ENCODE data around the gene NAA16. TPM values are rescaled to one million over a fixed set of nuclear protein-coding genes. Genes with fewer than 3 reads are reported as not detected.

Gene NAA16
- polyA plus RNA-seq, 1 of the 3 experiments (the other 2 are of a cell fraction): 4.4 TPM

- peaks cover 7 to 40% of the 10 kb centered on the region in 2 experiments for H3K36me3 ChIP-seq (replicated peaks in 1 of 2; ENCODE audit: control insufficient read depth in 1 of 2, insufficient read depth in 2 of 2, low read length in 1 of 2)
- ChIA-PET POLR2A (no interaction called here), CTCF (interaction anchor here (0.6 kb wide), 1 partner anchor 16 kb away, joined by 3 read pairs; no protein-coding TSS in a partner anchor)
- no peaks in the 10 kb centered on the region for H4K20me1 ChIP-seq (ENCODE audit: insufficient read depth)
- no peaks in the 10 kb centered on the region for H3K9me2 ChIP-seq
- TF ChIP-seq FOSL2 (IDR thresholded peaks at IDR 0.05; ENCODE audit: borderline replicate concordance, low read depth) (no peak), CHD2 (IDR thresholded peaks at IDR 0.05; ENCODE audit: low read length, partially characterized antibody) (no peak)
- no peak for DNase-seq
- no peaks in the 10 kb centered on the region for H3K27me3 ChIP-seq (ENCODE audit: insufficient read depth)
- no peaks in the 10 kb centered on the region for H3K4me1 ChIP-seq (ENCODE audit: control insufficient read depth in 1 of 2, insufficient read depth in 2 of 2, low read depth in 1 of 2, low read length in 1 of 2)
- H2AFZ ChIP-seq (ENCODE audit: low read depth): no peak overlapping the region
- no peaks in the 10 kb centered on the region for H3K9me3 ChIP-seq
- WGBS (ENCODE audit: low lambda C conversion rate): 93% methylated on average over 4 of the region's 4 CpGs
- no peaks in the 10 kb centered on the region for H3F3A ChIP-seq (replicated peaks; ENCODE audit: insufficient read depth)
- H3K4me2 ChIP-seq: no peak overlapping the region
- H3K79me2 ChIP-seq (ENCODE audit: insufficient read depth): peaks cover 29% of the 10 kb centered on the region; the same call in 1 of the 2 replicates
- no peak overlapping the region for H3K4me3 ChIP-seq (ENCODE audit: low read depth in 2 of 2, low read length in 1 of 2)
- H3K27ac ChIP-seq (ENCODE audit: low read depth in 2 of 2, low read length in 1 of 2): no peak overlapping the region
- H3K9ac ChIP-seq: no peak overlapping the region
Observed at GRCh38 chr13:41344358-41344757, 33.3 kb downstream of the NAA16 start.

DNA sequence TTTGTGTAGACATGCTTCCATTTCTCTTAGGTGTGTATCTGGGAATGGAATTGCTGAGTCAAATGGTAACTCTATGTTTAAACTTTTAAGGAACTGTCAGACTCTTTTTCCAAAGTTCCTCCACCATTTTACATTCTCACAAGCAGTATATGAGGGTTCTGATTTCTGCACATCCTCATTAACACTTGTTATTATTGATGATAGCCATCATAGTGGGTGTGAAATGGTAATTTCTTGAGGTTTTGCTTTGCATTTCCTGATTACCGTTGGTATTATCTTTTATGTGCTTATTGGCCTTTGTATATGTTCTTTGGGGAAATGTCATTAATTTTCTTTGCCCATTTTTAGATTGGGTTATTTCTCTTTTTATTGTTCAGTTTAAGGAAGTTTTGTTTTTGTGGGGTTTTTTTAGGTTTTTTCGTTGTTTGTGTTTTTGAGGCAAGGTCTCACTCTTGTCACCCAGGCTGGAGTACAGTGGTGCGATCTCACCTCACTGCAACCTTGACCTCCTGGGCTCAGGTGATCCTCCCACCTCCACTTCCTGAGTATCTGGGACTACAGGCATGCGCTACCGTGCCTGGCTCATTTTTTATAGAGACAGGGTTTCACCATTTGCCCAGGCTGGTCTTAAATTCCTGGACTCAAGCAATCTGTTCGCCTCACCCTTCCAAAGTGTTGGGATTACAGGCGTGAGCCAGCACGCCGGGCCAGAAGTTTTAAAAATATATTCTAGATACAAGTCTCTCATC is 34.3 kb downstream of the NAA16 start:
- H3K27ac ChIP-seq (ENCODE audit: low read depth in 2 of 2, low read length in 1 of 2): no peak overlapping the region
- H3K9me3 ChIP-seq: no peaks in the 10 kb centered on the region
- TF ChIP-seq MEF2A (IDR thresholded peaks at IDR 0.05; ENCODE audit: borderline replicate concordance, low read depth) (no peak), POLR2AphosphoS5 (IDR thresholded peaks at IDR 0.05; ENCODE audit: low read depth, low read length) (no peak), GATA2 (CRISPR knock-in tag; IDR thresholded peaks at IDR 0.05) (no peak), FOXM1 (IDR thresholded peaks at IDR 0.05; ENCODE audit: low read depth) (no peak), RFX5 (IDR thresholded peaks at IDR 0.05; ENCODE audit: low read length) (no peak), RXRA (IDR thresholded peaks at IDR 0.05; ENCODE audit: borderline replicate concordance, low read depth) (no peak), TCF12 (IDR thresholded peaks at IDR 0.05) (no peak), RAD21 (IDR thresholded peaks at IDR 0.05; ENCODE audit: low read length) (no peak), ZBTB33 (IDR thresholded peaks at IDR 0.05; ENCODE audit: borderline replicate concordance, low read depth) (no peak), MXI1 (IDR thresholded peaks at IDR 0.05; ENCODE audit: low read depth, low read length) (no peak), EP300 (IDR thresholded peaks at IDR 0.05; ENCODE audit: borderline replicate concordance in 1 of 2, low read depth in 1 of 2, low read length in 1 of 2) (no peak), NFIC (IDR thresholded peaks at IDR 0.05; ENCODE audit: borderline replicate concordance) (no peak), EZH2phosphoT487 (IDR thresholded peaks at IDR 0.05; ENCODE audit: borderline replicate concordance, low read depth) (no peak), JUND (IDR thresholded peaks at IDR 0.05) (no peak)
- TF ChIP-seq, protein P1, sequence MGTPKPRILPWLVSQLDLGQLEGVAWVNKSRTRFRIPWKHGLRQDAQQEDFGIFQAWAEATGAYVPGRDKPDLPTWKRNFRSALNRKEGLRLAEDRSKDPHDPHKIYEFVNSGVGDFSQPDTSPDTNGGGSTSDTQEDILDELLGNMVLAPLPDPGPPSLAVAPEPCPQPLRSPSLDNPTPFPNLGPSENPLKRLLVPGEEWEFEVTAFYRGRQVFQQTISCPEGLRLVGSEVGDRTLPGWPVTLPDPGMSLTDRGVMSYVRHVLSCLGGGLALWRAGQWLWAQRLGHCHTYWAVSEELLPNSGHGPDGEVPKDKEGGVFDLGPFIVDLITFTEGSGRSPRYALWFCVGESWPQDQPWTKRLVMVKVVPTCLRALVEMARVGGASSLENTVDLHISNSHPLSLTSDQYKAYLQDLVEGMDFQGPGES (IDR thresholded peaks at IDR 0.05; ENCODE audit: low read depth, low read length): no peak
- TF ChIP-seq, protein P2, sequence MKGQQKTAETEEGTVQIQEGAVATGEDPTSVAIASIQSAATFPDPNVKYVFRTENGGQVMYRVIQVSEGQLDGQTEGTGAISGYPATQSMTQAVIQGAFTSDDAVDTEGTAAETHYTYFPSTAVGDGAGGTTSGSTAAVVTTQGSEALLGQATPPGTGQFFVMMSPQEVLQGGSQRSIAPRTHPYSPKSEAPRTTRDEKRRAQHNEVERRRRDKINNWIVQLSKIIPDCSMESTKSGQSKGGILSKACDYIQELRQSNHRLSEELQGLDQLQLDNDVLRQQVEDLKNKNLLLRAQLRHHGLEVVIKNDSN (IDR thresholded peaks at IDR 0.05; ENCODE audit: borderline replicate concordance, low read depth): no peak
- TF ChIP-seq, protein P3, sequence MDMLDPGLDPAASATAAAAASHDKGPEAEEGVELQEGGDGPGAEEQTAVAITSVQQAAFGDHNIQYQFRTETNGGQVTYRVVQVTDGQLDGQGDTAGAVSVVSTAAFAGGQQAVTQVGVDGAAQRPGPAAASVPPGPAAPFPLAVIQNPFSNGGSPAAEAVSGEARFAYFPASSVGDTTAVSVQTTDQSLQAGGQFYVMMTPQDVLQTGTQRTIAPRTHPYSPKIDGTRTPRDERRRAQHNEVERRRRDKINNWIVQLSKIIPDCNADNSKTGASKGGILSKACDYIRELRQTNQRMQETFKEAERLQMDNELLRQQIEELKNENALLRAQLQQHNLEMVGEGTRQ (IDR thresholded peaks at IDR 0.05; ENCODE audit: borderline replicate concordance, low read depth, low read length): no peak
- TF ChIP-seq, protein P4, sequence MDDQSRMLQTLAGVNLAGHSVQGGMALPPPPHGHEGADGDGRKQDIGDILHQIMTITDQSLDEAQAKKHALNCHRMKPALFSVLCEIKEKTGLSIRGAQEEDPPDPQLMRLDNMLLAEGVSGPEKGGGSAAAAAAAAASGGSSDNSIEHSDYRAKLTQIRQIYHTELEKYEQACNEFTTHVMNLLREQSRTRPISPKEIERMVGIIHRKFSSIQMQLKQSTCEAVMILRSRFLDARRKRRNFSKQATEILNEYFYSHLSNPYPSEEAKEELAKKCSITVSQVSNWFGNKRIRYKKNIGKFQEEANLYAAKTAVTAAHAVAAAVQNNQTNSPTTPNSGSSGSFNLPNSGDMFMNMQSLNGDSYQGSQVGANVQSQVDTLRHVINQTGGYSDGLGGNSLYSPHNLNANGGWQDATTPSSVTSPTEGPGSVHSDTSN (IDR thresholded peaks at IDR 0.05): no peak

More for the DNA sequence above, 34.3 kb downstream of the NAA16 start:
- WGBS (ENCODE audit: low lambda C conversion rate): 94% methylated on average over 9 of the region's 9 CpGs
- no peak overlapping the region for H3K4me3 ChIP-seq (ENCODE audit: low read depth in 2 of 2, low read length in 1 of 2)
- no peaks in the 10 kb centered on the region for H3F3A ChIP-seq (replicated peaks; ENCODE audit: insufficient read depth)
- H4K20me1 ChIP-seq (ENCODE audit: insufficient read depth): no peaks in the 10 kb centered on the region
- no peaks in the 10 kb centered on the region for H3K4me1 ChIP-seq (ENCODE audit: control insufficient read depth in 1 of 2, insufficient read depth in 2 of 2, low read depth in 1 of 2, low read length in 1 of 2)
- no peak overlapping the region for H3K9ac ChIP-seq
- H3K79me2 ChIP-seq (ENCODE audit: insufficient read depth): peaks cover 29% of the 10 kb centered on the region; the same call in 1 of the 2 replicates
- H3K9me2 ChIP-seq: no peaks in the 10 kb centered on the region
- no peak overlapping the region for H2AFZ ChIP-seq (ENCODE audit: low read depth)
- no peaks in the 10 kb centered on the region for H3K27me3 ChIP-seq (ENCODE audit: insufficient read depth)
- H3K4me2 ChIP-seq: no peak overlapping the region
- DNase-seq: no peak
- H3K36me3 ChIP-seq (replicated peaks in 1 of 2; ENCODE audit: control insufficient read depth in 1 of 2, insufficient read depth in 2 of 2, low read length in 1 of 2): peaks cover 7 to 35% of the 10 kb centered on the region in 2 experiments
- CTCF ChIA-PET: no interaction called here
- POLR2A ChIA-PET: no interaction called here
